SJSA1 (cell line): Measurements from ENCODE around the gene PTPN20. TPM values are rescaled to one million over a fixed set of nuclear protein-coding genes. Genes with fewer than 3 reads are reported as not detected.
"Not testable (repeated sequence)": the region's sequence is repeated elsewhere in the genome, so short reads cannot be mapped to it uniquely, and the experiment has no call there.

Source experiments
- DNase-seq, 2 experiments: peaks; one replicate each; pipeline ENCODE4 v3.0.0-alpha.2; 2015 to 2020; ENCODE audit warnings: low spot score in 2 of 2, low read depth in 1 of 2
- H3K27ac ChIP-seq: fragments of 250-450 bp; sonication (Bioruptor Pico); 2 replicates; pipeline ENCODE4 v1.5.1; 2020; ENCODE audit warnings: mild to moderate bottlenecking, moderate library complexity
- H3K27me3 ChIP-seq: fragments of 250-450 bp; sonication (Bioruptor Pico); replicated peaks from 2 replicates; pipeline ENCODE4 v1.5.1; 2020; ENCODE audit warnings: mild to moderate bottlenecking, moderate library complexity
- H3K36me3 ChIP-seq: fragments of 250-450 bp; sonication (Bioruptor Pico); 2 replicates; pipeline ENCODE4 v1.5.1; 2020; ENCODE audit warnings: mild to moderate bottlenecking
- H3K4me1 ChIP-seq: fragments of 250-450 bp; sonication (Bioruptor Pico); replicated peaks from 2 replicates; pipeline ENCODE4 v1.6.1; 2021; ENCODE audit warnings: mild to moderate bottlenecking
- H3K4me3 ChIP-seq: fragments of 250-450 bp; sonication (Bioruptor Pico); 2 replicates; pipeline ENCODE4 v1.5.1; 2020; ENCODE audit warnings: mild to moderate bottlenecking
- H3K9me3 ChIP-seq: fragments of 250-450 bp; sonication (Bioruptor Pico); replicated peaks from 2 replicates; pipeline ENCODE4 v1.5.1; 2020; ENCODE audit warnings: mild to moderate bottlenecking
- total RNA-seq: library from RNA; depleted of rRNA; stranded (reverse); fragments of >200 nt; shearing (Covaris generic); gene quantifications from 2 replicates; pipeline ENCODE4 v1.2.3, GENCODE V29; 2014

Gene PTPN20
- total RNA-seq, 1 experiment from 2014 or later, result not detected

DNA sequence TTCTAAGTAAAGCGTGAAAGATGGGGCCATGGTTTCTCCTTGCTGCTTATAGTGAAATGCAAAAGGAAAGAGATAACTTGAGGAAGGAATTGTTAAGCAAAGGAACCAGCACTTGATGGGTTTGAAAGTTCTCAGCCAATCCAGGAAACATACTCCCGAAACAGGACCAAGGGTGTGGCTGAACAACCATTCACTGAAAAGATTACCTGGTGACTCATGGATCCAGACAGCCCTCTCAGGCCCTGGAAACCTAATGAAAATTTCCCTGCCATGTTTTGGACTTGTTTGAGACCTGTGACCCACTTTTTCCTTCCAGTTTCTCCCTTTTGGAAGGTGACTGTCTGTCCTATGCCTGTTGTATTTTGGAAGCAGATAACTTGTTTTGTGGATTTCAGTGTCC is 11.3 kb downstream of the PTPN20 start:
- DNase-seq, H3K27me3 ChIP-seq, H3K27ac ChIP-seq, H3K4me1 ChIP-seq, H3K9me3 ChIP-seq, H3K4me3 ChIP-seq, H3K36me3 ChIP-seq: not testable (repeated sequence)

GRCh38 chr10:46925156-46925555 is 13.9 kb downstream of the PTPN20 start:
- DNase-seq, H3K4me3 ChIP-seq, H3K9me3 ChIP-seq, H3K27me3 ChIP-seq, H3K4me1 ChIP-seq, H3K36me3 ChIP-seq, H3K27ac ChIP-seq: not testable (repeated sequence)

- H3K36me3 ChIP-seq, H3K9me3 ChIP-seq, H3K4me1 ChIP-seq, H3K27ac ChIP-seq, DNase-seq, H3K27me3 ChIP-seq, H3K4me3 ChIP-seq: not testable (repeated sequence)
Measured at GRCh38 chr10:46925853-46926252, 14.6 kb downstream of the PTPN20 start.

DNA sequence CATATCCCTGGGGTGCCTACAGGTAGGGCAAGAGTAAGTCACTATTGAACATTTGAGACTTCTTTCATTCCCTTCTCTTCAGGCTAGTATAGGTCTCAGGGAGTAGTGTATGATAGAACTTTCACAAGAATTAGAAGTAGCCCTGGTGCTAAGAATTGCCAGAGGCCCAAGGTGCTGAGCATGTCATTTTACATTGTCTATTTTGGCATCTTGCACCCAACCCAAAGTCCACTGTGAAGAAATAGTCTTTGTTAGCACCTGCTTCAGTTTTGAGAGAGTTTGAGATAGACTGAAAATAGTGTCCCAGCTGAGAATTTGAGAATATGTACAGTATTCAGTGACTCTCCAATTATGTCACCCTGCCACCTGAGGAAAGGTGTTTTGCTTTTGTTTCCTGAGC is 17.6 kb downstream of the PTPN20 start:
- H3K27ac ChIP-seq, H3K9me3 ChIP-seq, DNase-seq, H3K27me3 ChIP-seq, H3K4me3 ChIP-seq, H3K4me1 ChIP-seq, H3K36me3 ChIP-seq: not testable (repeated sequence)

DNA sequence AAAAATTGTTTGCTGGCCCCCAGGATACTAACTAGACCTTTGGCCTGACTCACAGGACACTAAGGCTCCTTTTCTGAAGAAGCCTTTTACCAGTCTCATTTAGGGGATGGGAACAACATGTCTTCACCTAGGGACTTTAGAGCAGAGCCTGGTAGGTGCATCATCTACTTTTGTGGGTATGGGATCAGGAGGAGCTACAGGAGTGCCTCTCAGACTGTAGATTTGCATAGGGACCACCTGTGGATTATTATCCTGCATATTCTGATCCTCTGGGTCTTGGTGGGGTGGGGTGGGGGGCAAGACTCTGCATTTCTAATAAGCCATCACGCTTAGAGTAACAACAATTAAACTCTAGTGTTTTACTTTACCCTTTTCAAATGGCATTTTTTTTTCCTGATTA is 21.2 kb downstream of the PTPN20 start:
- H3K27me3 ChIP-seq, H3K4me1 ChIP-seq, H3K4me3 ChIP-seq, H3K9me3 ChIP-seq, DNase-seq, H3K36me3 ChIP-seq, H3K27ac ChIP-seq: not testable (repeated sequence)

DNA sequence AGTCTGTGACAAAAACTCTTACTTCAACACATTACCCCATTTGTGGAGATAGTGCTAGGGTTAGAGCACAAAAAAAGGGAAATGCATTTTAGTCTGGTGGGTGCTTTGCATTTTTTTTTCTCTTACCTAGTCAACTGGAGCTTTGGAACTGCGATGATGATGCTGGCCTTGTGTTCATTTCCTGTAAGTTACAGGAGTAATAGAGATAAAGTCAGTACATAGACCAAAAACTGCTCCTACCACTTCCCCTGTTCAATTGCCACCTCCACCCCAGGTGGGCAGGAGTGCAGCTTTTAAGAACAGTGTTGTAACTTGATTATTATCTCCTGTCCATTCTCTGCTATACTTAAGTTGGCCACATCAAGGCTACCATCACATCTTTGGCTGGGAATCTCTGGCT is 29.9 kb downstream of the PTPN20 start:
- not testable (repeated sequence) for H3K36me3 ChIP-seq, H3K4me3 ChIP-seq, H3K27ac ChIP-seq, H3K9me3 ChIP-seq, DNase-seq, H3K4me1 ChIP-seq, H3K27me3 ChIP-seq

DNA sequence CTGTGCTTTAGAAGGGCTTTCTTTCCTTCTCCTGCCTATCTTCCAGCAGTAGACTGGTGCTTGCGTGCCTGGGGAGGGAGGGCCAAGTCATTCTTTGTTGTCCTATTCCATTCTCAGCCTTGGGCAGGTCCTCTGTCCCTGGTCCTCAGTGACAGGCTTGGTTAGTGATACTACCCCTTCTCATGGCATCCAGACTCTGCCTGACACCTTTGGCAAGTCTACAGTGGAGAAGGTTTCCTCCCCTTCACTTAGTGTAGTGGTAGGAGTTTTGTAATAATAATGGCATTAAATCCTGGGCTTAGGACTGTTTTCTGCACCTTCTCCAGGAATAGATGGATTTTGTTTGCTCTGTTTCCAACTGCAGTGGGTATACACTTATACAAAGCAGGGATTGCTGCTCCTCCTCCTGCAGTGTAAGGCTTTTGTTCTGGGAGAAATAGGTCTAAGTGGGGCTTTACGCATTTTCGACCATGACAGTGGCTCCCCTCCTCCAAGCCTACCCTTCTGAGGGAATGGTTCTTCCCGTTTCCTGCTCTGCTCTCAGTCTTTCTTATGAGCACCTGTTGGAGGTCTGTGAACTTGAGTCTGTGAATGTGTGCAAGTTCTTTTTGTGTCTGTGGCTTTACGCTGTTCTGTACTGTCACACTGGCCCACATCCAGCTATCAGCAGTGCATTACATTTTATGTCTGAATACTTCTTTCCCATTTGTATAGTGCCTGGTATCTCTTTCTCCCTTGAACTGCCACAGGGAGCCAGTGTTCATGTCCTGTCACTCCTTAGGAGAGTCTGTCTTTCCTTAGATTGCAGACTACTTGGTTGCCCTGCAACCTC is 37.7 kb downstream of the PTPN20 start:
- not testable (repeated sequence) for H3K9me3 ChIP-seq, H3K4me1 ChIP-seq, DNase-seq, H3K36me3 ChIP-seq, H3K4me3 ChIP-seq, H3K27me3 ChIP-seq, H3K27ac ChIP-seq

- H3K27ac ChIP-seq, H3K9me3 ChIP-seq, H3K36me3 ChIP-seq, H3K4me3 ChIP-seq, DNase-seq, H3K4me1 ChIP-seq, H3K27me3 ChIP-seq: not testable (repeated sequence)
Measured at GRCh38 chr10:46952540-46952939, 41.3 kb downstream of the PTPN20 start.

DNA sequence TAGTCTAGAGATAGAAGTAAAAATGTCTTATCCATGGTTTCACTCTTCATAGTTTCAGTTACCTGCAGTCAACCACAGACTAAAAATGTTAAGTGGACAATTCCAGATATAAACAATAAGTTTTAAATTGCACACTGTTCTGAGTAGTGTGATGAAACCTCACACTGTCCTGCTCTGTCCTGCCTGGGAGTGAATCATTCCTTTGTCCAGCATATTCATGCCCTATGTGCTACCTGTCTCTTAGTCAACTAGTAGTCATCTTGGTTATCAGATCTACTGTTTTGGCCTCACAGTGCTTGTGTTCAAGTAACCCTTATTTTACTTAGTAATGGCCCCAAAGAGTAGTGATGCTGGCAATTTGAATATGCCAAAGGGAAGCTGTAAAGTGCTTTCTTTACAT is 49.5 kb downstream of the PTPN20 start:
- H3K4me1 ChIP-seq, H3K9me3 ChIP-seq, H3K36me3 ChIP-seq, H3K27ac ChIP-seq, H3K27me3 ChIP-seq, H3K4me3 ChIP-seq, DNase-seq: not testable (repeated sequence)

DNA sequence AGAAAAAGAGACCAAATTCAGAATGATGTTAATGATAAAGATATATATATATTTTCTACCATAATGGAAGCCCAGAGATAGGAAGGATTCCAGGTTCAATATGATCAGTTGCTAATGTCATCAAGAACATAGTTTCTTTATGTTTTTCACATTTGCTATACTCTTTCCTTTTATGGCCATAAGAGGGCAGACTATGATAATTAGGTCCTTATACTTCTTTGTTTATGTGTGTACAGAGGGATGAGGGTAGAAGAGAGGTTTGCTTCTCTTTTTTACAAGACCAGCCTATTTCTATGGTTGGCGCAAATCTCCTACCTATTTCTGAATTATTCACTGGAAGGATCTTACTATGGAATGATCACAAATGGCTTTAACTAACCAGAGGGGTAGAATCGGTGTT is 52.1 kb downstream of the PTPN20 start:
- not testable (repeated sequence) for H3K27ac ChIP-seq, H3K36me3 ChIP-seq, H3K27me3 ChIP-seq, H3K4me3 ChIP-seq, H3K9me3 ChIP-seq, H3K4me1 ChIP-seq, DNase-seq

- H3K27me3 ChIP-seq, H3K4me3 ChIP-seq, H3K4me1 ChIP-seq, H3K27ac ChIP-seq, DNase-seq, H3K36me3 ChIP-seq, H3K9me3 ChIP-seq: not testable (repeated sequence)
Measured at GRCh38 chr10:46967013-46967412, 55.8 kb downstream of the PTPN20 start.

- H3K4me3 ChIP-seq, H3K27ac ChIP-seq, H3K27me3 ChIP-seq, H3K36me3 ChIP-seq, DNase-seq, H3K9me3 ChIP-seq, H3K4me1 ChIP-seq: not testable (repeated sequence)
Measured at GRCh38 chr10:46980223-46980622, 69.0 kb downstream of the PTPN20 start.

DNA sequence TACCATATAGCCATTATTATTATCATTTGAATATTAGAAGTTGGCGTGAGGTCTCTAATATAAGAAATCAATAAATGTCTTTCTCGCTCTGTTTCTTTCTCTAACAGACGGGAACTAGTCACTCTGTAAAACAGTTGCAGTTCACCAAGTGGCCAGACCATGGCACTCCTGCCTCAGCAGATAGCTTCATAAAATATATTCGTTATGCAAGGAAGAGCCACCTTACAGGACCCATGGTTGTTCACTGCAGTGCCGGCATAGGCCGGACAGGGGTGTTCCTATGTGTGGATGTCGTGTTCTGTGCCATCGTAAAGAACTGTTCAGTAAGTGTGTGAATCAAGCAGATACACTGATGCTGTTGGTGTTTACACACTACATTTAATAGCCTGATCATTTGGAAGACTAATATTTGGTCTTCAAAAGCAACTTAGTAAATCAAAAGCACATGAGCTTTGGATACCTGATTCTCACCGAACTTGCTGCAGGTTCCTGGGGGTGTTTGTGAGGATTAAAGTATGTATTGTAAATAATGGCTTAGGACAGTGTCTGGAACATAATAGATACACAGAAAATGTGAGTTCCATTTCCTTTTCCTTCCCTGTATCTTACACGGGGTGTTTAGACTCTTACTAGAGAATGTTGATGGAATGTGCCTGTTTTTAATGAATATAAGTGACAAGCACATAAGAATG is 76.2 kb downstream of the PTPN20 start:
- H3K27ac ChIP-seq, H3K27me3 ChIP-seq, DNase-seq, H3K4me3 ChIP-seq, H3K9me3 ChIP-seq, H3K4me1 ChIP-seq, H3K36me3 ChIP-seq: not testable (repeated sequence)

DNA sequence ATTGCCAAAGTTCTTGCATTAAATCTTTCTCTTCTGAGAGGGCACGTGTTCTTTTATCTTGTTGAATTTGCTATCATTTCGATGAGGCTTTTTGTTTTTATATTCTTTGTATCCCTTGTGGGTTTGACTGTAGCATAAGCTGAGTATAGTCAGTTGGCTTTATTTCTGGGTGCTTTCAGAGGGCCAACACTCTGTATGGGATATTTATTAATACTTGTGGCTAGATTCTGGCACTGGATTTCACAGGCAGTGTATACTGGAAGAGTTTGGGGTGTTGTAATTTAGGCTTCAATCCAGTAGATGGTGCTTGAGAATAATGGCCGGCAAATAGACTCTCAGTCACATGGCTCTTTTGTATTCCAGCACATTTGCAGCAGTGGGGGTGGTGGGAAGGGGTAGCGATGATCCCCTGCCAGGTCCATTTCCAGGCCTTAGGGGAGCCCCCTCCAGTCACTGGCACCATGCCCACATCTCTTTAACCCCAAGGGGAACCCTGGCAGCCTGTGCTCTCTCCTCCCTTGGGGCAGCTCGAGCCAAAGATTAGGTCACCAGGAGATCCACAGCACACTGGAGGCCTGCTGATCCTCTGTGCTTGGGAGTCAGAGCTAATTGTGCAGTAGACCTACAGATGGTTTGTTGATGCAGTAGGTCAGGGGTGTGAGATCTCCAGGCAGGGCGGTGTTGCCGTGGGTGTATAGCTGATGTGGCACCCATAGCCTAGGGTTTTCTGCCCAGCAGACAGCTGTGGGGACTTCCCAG is 81.8 kb downstream of the PTPN20 start:
- Histone ChIP-seq H3K9me3 (no peaks in the 10 kb centered on the region), H3K36me3 (no peaks in the 10 kb centered on the region), H3K4me3 (no peak overlapping the region), H3K4me1 (no peaks in the 10 kb centered on the region), H3K27me3 (no peaks in the 10 kb centered on the region), H3K27ac (no peak overlapping the region)
- DNase-seq, result peak in 1 of 2 experiments; percentile 9
